ENCODE measurements around the gene SLC12A7. TPM values are rescaled to one million over a fixed set of nuclear protein-coding genes. Genes with fewer than 3 reads are reported as not detected.
"Not testable (repeated sequence)": the region's sequence is repeated elsewhere in the genome, so short reads cannot be mapped to it uniquely, and the experiment has no call there.

Gene SLC12A7
- 11.5 and 12.0 TPM in 2 replicates for total RNA-seq (2014; rRNA removed; shearing (Covaris generic))

- Histone ChIP-seq H3K4me1 (peaks cover 30% of the 10 kb centered on the region), H3K4me3 (peak within 1 kb of the TSS; percentile 58), H3K36me3 (no peaks in the 10 kb centered on the region), H3K27me3 (no peaks in the 10 kb centered on the region), H3K9me3 (replicated peaks) (no peaks in the 10 kb centered on the region), H3K27ac (peak within 1 kb of the TSS; percentile 90)
- DNase-seq, result no peak
Observed at GRCh38 chr5:1111727-1112289, at the start of gene SLC12A7. Gene SLC12A7, minus strand, starts transcription at chr5:1112063. Its CDS starts 72 bp downstream, at chr5:1111991.

GRCh38 chr5:1161108-1161832 lies 49.4 kb upstream of the SLC12A7 start:
- peak; percentile 35 to 44 for DNase-seq
- Histone ChIP-seq H3K4me1 (peaks cover 9% of the 10 kb centered on the region), H3K27ac (peak overlapping the region; percentile 20; the same call in 1 of the 2 replicates), H3K4me3 (no peak overlapping the region), H3K9me3 (replicated peaks) (no peaks in the 10 kb centered on the region), H3K27me3 (no peaks in the 10 kb centered on the region), H3K36me3 (no peaks in the 10 kb centered on the region)

GRCh38 chr5:1159774-1160406 lies 48.0 kb upstream of the SLC12A7 start:
- Histone ChIP-seq H3K9me3 (replicated peaks) (no peaks in the 10 kb centered on the region), H3K4me1 (peaks cover 9% of the 10 kb centered on the region), H3K36me3 (no peaks in the 10 kb centered on the region), H3K27ac (no peak overlapping the region), H3K27me3 (no peaks in the 10 kb centered on the region), H3K4me3 (no peak overlapping the region)
- DNase-seq, result no peak

GRCh38 chr5:1159341-1159675 lies 47.4 kb upstream of the SLC12A7 start:
- no peak for DNase-seq
- no peak overlapping the region for H3K4me3 ChIP-seq
- no peak overlapping the region for H3K27ac ChIP-seq
- H3K27me3 ChIP-seq, result no peaks in the 10 kb centered on the region
- H3K4me1 ChIP-seq, result peaks cover 9% of the 10 kb centered on the region
- no peaks in the 10 kb centered on the region for H3K36me3 ChIP-seq
- H3K9me3 ChIP-seq (replicated peaks), result no peaks in the 10 kb centered on the region

GRCh38 chr5:1158647-1159340 lies 46.9 kb upstream of the SLC12A7 start:
- Histone ChIP-seq H3K4me1 (peaks cover 12% of the 10 kb centered on the region), H3K9me3 (replicated peaks) (no peaks in the 10 kb centered on the region), H3K36me3 (no peaks in the 10 kb centered on the region), H3K27me3 (no peaks in the 10 kb centered on the region), H3K4me3 (no peak overlapping the region), H3K27ac (no peak overlapping the region)
- no peak for DNase-seq

- DNase-seq; H3K27me3 ChIP-seq; H3K4me3 ChIP-seq; H3K36me3 ChIP-seq; H3K27ac ChIP-seq; H3K9me3 ChIP-seq (replicated peaks): not testable (repeated sequence)
- H3K4me1 ChIP-seq, result peaks cover 22% of the 10 kb centered on the region
Observed at GRCh38 chr5:1157461-1157986, 45.7 kb upstream of the SLC12A7 start.

GRCh38 chr5:1156754-1157460 lies 45.0 kb upstream of the SLC12A7 start:
- DNase-seq, result no peak
- Histone ChIP-seq H3K9me3 (replicated peaks) (no peaks in the 10 kb centered on the region), H3K4me3 (no peak overlapping the region), H3K27me3 (no peaks in the 10 kb centered on the region), H3K36me3 (no peaks in the 10 kb centered on the region), H3K27ac (no peak overlapping the region), H3K4me1 (peaks cover 24% of the 10 kb centered on the region)

- Histone ChIP-seq H3K9me3 (replicated peaks) (no peaks in the 10 kb centered on the region), H3K27ac (no peak overlapping the region), H3K4me3 (no peak overlapping the region), H3K27me3 (no peaks in the 10 kb centered on the region), H3K36me3 (no peaks in the 10 kb centered on the region), H3K4me1 (peaks cover 20% of the 10 kb centered on the region)
- DNase-seq, result no peak
Observed at GRCh38 chr5:1156033-1156753, 44.3 kb upstream of the SLC12A7 start.

GRCh38 chr5:1155191-1156032 lies 43.5 kb upstream of the SLC12A7 start:
- Histone ChIP-seq H3K27me3 (no peaks in the 10 kb centered on the region), H3K4me3 (no peak overlapping the region)

GRCh38 chr5:1153428-1153827 lies 41.6 kb upstream of the SLC12A7 start:
- peaks cover 24% of the 10 kb centered on the region for H3K4me1 ChIP-seq
- H3K36me3 ChIP-seq, result no peaks in the 10 kb centered on the region
- DNase-seq, result peak; percentile 38 to 44
- peak overlapping the region; percentile 80 for H3K27ac ChIP-seq
- no peaks in the 10 kb centered on the region for H3K9me3 ChIP-seq (replicated peaks)
- H3K27me3 ChIP-seq, result no peaks in the 10 kb centered on the region
- no peak overlapping the region for H3K4me3 ChIP-seq

More at GRCh38 chr5:1155191-1156032, 43.5 kb upstream of the SLC12A7 start:
- Histone ChIP-seq H3K27ac (no peak overlapping the region), H3K4me1 (peaks cover 24% of the 10 kb centered on the region), H3K36me3 (no peaks in the 10 kb centered on the region), H3K9me3 (replicated peaks) (no peaks in the 10 kb centered on the region)
- no peak for DNase-seq

GRCh38 chr5:1152771-1153282 lies 41.0 kb upstream of the SLC12A7 start:
- Histone ChIP-seq H3K27me3 (no peaks in the 10 kb centered on the region), H3K9me3 (replicated peaks) (no peaks in the 10 kb centered on the region), H3K4me1 (peaks cover 24% of the 10 kb centered on the region), H3K27ac (peak overlapping the region; percentile 80), H3K4me3 (no peak overlapping the region), H3K36me3 (no peaks in the 10 kb centered on the region)
- peak; percentile 81 to 83 for DNase-seq

- H3K4me1 ChIP-seq, result peaks cover 24% of the 10 kb centered on the region
- H3K4me3 ChIP-seq, result peak overlapping the region; percentile 56
- H3K9me3 ChIP-seq (replicated peaks), result no peaks in the 10 kb centered on the region
- no peaks in the 10 kb centered on the region for H3K27me3 ChIP-seq
- peak; percentile 41 to 52 for DNase-seq
- peak overlapping the region; percentile 80 for H3K27ac ChIP-seq
- H3K36me3 ChIP-seq, result no peaks in the 10 kb centered on the region
Observed at GRCh38 chr5:1152156-1152555, 40.3 kb upstream of the SLC12A7 start.

GRCh38 chr5:1151316-1151715 lies 39.5 kb upstream of the SLC12A7 start:
- Histone ChIP-seq H3K9me3 (replicated peaks) (no peaks in the 10 kb centered on the region), H3K27ac (peak overlapping the region; percentile 80), H3K27me3 (no peaks in the 10 kb centered on the region), H3K36me3 (no peaks in the 10 kb centered on the region), H3K4me3 (peak overlapping the region; percentile 56), H3K4me1 (peaks cover 24% of the 10 kb centered on the region)
- DNase-seq, result peak; percentile 42 to 52

Measured in SJCRH30 (cell line).